Ishikawa (cell line): Measurements from ENCODE around the gene ANK3.

Experiments
- EGR1 ChIP-seq: IDR thresholded peaks from 2 replicates; pipeline ENCODE4 v1.6.1; 2012
- EP300 ChIP-seq: IDR thresholded peaks from 2 replicates; pipeline ENCODE4 v1.6.1; 2012; ENCODE audit warnings: borderline replicate concordance
- FOXM1 ChIP-seq: IDR thresholded peaks from 2 replicates; pipeline ENCODE4 v1.6.1; 2012; ENCODE audit warnings: low read depth, borderline replicate concordance
- NFIC ChIP-seq: IDR thresholded peaks from 2 replicates; pipeline ENCODE4 v1.6.1; 2012
- RAD21 ChIP-seq: IDR thresholded peaks from 2 replicates; pipeline ENCODE4 v1.6.1; 2012; ENCODE audit warnings: low read depth
- REST ChIP-seq: IDR thresholded peaks from 2 replicates; pipeline ENCODE4 v1.6.1; 2012; ENCODE audit warnings: low read depth, mild to moderate bottlenecking
- TAF1 ChIP-seq: IDR thresholded peaks from 2 replicates; pipeline ENCODE4 v1.6.1; 2012; ENCODE audit warnings: low read depth, mild to moderate bottlenecking
- TCF12 ChIP-seq: IDR thresholded peaks from 2 replicates; pipeline ENCODE4 v1.6.1; 2012; ENCODE audit warnings: low read depth
- TEAD4 ChIP-seq: IDR thresholded peaks from 2 replicates; pipeline ENCODE4 v1.6.1; 2012
- YY1 ChIP-seq: IDR thresholded peaks from 2 replicates; pipeline ENCODE4 v1.6.1; 2012; ENCODE audit warnings: low read depth
- ZBTB7A ChIP-seq: IDR thresholded peaks from 2 replicates; pipeline ENCODE4 v1.6.1; 2012; ENCODE audit warnings: low read depth
- TF ChIP-seq, protein P1 (sequence below): IDR thresholded peaks from 2 replicates; pipeline ENCODE4 v1.6.1; 2012

DNA sequence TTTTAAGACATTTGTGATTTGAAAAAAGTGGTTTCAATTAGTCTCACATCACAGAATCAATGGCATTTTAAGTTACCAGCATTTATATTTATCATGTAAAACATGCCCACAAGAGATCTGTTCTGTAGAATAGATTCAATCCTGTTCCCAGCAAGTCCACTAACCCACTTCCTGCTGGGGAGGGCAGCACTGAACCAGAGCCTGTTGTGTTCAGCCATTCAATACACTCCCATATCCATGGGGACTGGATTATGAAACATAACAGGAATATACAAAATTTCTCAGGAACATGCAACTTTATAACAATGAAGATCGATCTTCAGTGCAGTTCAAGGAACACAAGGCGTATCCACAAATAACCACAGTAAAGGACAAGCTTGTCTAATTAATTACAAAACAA is 24.4 kb upstream of the ANK3 start:
- TF ChIP-seq EGR1 (no peak), YY1 (no peak), TCF12 (no peak), RAD21 (no peak), ZBTB7A (no peak), TAF1 (no peak), FOXM1 (no peak), TEAD4 (no peak), EP300 (no peak), REST (no peak), NFIC (no peak)
- TF ChIP-seq, protein P1, sequence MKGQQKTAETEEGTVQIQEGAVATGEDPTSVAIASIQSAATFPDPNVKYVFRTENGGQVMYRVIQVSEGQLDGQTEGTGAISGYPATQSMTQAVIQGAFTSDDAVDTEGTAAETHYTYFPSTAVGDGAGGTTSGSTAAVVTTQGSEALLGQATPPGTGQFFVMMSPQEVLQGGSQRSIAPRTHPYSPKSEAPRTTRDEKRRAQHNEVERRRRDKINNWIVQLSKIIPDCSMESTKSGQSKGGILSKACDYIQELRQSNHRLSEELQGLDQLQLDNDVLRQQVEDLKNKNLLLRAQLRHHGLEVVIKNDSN: no peak
